ENCODE data around the gene RAB40C.

Gene RAB40C

DNA sequence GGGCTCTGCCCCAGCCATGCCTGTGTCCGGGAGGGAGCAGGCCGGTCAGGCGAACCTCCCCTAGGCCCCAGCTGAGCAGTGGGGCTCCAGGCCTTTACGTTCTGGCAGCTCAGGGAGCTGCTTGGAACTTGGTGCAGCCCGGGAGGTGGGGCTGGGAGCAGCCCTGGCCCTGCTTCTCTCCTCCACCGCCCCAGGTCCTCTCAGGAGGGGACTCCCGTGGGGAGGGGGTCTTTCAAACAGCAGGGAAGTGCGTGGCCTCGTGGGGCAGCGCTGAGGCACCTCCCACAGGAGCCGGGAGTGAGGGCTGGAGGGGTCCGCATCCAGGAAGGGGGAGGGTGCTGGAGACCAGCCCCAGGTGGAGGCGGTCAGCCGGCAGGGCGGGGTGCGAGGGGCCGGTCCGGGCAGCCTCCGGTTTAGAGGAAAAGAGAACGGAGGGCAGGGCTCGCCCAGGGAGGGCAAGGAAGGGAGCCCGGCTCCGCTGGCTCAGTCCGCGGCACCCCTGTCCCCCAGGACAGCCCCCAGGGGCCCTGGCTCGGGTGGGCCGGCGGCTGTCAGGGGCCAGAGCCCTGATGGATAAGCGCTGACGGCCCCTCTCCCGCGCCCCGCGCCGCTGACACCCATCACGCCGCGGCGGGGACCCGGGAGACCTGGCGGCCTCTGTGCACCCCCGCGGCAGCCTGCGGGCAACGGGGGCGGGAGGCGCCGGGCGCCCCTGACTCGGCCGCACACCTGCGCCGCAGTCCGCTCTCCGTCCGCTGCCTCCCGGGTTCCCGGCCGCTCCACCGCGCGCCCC lies 30.3 kb upstream of the RAB40C start:
- DNase-seq: no peak

DNA sequence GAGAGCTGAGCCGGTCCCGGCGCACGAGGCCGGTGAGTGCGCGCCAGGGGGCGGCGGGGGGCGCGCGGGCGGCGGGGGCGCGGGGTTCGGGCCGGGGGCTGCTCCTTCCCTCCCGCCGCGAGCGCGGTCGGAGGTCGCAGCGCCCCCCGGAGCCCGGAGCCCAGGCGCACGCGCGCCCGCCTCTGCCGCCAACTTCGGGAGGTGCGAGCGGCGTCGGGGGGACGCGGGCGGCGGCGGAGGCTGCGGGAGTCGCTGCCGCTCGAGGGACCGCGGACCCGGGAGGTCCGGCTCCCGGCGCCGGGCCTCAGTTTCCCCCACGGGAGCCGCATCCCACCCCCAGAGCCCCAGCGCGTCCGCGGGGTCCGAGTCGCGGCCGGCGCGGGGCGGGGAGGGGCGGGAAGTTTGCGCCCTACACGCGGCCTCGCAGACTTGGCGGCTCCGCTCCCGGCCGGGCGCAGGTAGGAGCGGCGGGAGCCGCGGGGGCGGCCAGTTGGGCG lies 29.6 kb upstream of the RAB40C start, which contains the start of gene PRR35:
Gene PRR35 (plus strand): TSS at position 191 of the 497 bp plus-strand sequence. CDS start 2,901 bp downstream, outside the sequence.
- no peak for DNase-seq

DNA sequence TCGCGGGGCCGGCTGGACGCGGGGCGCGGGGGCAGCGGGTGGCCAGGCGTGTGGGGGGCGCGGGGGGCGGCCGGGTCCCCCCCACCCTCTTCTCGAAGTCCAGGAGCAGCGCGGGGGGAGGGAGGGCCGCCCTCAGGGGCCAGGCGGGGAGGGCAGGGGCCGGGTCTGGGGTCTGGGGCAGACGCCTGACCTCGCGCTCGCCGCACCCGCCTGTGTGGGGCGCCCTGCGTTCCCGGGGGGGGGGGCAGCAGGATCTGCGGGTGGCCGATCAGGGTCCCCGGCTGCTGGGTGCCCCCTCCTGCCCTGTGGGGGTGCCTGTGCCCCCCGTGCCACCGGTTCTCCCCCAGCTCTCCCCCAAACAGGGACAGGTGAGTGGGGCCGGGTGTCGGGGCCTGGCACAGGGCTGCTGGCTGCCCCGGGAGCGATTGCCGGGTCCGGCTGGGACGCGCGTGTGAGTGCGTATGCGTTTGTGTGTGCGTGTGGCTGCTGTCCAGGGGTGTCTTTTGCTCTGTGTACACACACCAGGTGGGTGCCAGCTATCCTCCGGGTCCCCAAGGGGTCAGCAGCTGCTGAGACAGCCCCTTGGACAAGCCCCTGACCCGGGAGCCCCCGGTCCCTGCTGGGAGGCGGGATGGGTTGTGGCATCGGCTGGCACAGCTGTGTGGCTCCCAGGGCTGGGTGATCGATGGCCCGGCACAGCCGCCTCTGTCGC lies 29.0 kb upstream of the RAB40C start:
- DNase-seq: no peak

DNA sequence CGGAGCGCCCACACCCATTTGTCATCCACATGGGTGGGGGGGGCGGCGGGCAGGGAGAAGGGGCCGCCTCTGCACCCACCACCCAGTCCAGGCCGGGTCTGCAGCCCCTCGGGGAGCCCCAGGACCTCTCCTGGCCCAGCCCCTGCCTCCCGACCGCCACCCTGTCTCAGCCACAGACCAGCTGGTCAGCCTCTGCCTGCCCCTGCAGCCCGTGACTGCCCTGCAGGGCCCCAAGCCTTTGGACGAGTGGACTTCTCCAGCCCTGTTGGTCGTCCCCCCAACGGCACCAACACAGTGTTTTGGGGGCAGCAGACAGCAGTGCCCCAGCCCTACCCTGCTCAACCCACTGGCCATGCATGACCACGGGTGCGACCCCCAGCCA lies 28.5 kb upstream of the RAB40C start:
- DNase-seq: no peak

DNA sequence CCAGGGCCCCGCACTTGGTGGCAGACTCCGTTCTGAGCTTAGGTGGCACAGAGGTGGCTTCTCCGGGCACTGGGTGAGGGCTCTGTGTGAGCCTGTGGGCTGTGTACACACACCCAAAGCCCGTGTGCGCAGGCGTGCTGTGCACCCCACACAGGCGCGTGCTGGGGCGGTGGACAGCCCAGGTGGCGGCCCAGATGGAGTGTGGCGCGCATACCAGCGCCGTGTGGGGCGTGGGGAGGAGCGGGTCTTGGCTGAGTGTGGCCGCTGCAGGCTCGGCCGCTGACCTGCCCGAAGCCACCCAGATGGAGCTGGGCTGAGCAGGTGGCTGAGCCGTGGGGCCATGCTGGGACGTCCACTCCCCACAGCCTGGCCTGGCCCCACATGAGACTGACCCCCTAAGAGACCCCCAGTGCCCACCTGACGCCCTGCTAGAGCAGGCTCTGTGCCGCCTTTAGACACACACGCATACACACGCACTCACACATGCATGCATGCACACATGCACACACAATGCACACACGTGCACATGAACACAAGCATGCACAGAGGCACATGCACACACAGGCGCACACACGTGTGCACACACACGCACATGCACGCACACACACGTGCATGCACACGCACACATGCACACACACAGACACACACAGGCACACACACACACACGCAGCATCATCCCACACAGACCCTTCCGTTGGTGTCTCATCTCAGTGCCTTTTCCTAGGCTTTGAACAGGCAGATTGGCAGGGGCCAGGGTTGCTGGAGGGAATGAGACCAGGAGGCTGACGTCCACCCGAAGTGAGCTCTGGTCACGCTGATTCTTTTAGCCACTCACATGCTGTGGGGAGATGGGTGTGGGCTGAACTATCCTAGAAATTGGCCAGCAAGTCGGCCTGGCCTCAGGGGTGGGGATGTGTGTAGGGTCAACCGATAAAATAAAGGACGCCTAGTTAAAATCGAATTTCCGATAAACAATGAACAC lies 27.6 kb upstream of the RAB40C start:
- DNase-seq: no peak

DNA sequence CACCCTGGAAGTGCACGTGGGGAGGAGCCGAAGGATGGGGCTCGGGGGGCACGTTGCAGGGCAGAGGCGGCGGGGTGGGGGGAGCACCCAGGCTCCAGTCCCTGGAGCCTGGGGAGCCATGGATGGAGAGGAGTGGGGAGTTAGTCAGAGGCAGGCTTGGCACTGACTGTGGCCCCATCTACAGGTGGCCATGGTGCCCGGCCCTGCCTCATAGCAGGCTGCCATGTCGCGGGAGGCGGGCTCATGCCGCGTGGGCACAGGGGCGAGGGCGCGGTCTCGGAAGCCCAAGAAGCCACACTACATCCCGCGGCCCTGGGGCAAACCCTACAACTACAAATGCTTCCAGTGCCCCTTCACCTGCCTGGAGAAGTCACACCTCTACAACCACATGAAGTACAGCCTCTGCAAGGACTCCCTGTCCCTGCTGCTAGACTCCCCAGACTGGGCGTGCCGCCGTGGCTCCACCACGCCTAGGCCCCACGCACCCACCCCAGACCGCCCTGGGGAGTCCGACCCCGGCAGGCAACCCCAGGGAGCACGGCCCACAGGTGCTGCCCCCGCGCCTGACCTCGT lies 26.7 kb upstream of the RAB40C start:
- no peak for DNase-seq

DNA sequence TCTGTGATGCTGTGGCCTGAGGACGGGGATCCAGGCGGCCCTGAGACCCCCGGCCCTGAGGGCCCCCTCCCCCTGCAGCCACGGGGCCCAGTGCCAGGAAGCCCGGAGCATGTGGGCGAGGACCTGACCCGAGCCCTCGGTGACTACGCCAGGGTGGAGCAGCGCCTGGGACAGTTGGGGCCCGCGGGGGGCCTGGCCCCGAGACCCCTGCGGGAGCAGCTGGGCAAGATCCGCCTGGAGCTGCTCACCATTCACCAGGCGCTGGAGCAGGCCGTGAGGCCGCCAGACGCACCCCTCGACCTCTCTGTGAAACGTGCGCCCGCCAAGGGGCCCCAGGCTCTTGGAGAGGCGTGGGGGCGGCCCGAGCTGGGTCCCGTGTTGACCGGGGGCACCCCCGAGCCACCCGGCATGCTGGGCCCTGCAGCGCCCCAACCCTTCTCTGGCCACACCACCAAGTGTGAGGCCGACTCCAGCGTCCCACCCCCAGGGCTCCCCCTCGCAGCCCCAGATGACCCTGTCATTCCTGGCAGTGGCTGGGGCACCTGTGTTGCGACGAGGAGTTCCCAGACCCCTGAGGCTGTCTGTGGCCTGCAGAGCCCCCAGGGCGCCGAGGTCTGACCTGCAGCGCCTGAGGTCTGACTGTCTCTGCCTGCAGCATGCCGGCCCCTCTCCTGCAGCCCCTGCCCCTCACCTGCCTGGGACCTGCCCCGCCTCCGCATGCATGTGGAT lies 25.0 kb upstream of the RAB40C start:
- DNase-seq: no peak

DNA sequence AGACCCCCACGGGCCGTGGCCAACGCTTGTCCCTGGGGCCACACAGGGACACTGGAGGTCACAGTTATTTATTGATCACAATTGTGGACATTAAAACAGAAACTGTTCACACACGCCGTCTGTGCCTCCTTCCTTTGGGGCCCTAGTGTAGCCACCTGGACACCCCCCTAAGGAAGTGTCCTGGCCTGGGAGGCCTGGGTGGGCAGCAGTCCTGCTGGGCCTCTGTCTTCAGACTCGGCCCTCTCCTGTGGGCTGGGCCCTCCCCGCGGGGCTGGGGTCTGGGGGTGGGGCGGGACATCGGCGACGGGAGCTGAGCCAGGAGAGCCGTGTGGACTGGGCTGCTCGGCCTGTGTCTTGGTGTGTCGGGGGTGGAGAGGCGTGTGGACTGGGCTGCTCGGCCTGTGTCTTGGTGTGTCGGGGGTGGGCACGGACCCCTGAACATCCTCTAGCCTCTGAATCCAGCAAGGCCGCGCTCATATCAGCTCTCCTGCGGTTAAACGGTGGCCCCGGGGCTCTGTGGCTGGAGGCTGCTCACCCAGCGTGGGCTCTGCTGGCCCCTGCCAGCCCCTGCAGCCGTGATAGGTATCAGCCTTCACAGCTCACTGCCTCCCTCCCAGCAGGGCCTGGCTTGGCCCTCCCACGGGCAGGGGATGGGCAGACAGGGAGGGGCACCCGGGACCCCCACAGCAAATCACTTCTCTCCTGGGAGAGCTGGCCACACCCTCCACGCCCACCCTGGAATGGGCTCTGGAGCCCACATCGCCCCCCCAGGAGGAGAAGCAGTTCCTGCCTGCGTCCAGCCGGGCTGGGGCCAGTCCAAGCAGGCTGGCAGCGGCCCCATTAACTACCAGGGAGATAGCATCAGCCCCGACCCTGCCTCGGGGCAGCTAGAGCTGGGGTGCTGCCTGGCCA lies 24.2 kb upstream of the RAB40C start:
- DNase-seq: no peak

DNA sequence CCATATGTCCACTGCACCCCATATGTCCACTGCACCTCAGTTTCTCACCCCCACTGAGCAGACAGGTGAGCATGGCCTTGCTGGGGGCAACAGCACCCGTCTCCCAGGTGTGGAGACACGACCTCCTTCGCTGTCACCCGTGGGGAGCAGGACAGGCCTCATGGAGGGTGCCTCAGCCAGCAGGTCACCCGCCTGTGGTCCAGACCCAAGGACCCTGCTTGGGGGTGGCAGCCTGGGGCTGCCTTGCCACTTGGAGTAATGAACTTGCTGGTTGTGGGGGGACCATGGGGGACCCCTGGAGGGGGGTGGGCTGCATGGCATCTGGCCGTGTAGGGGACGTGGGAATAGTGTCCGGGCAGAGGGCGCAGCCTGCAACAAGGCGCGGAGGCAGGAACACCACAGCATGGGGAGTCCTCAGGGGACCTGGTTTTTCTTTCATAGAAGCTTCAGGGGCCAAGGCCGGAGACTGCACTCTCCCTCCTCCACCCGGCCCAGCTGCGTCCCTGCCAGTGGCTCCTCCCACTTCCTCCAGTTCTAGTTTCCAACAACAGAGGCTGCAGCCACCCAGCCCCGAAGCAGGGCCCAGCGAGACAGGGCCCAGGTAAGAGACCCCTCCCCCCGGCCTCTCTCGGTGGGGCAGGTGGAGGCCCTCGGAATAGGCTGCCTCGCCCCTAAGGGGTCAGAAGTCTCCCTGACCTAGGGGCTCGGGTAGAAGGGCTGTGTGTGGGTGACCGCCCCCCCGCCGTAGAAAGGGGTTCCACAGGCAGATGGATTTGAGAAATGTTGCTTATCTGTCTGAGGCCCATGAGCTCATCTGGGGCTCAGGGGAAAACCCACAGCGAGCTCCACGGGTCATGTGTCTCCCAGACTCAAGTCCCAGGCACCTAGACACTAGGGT lies 23.1 kb upstream of the RAB40C start, which contains the start of gene NHLRC4:
Gene NHLRC4 (plus strand): TSS at position 531 of the 898 bp plus-strand sequence. CDS start 1,043 bp downstream, outside the sequence.
- peak; percentile 12 for DNase-seq

DNA sequence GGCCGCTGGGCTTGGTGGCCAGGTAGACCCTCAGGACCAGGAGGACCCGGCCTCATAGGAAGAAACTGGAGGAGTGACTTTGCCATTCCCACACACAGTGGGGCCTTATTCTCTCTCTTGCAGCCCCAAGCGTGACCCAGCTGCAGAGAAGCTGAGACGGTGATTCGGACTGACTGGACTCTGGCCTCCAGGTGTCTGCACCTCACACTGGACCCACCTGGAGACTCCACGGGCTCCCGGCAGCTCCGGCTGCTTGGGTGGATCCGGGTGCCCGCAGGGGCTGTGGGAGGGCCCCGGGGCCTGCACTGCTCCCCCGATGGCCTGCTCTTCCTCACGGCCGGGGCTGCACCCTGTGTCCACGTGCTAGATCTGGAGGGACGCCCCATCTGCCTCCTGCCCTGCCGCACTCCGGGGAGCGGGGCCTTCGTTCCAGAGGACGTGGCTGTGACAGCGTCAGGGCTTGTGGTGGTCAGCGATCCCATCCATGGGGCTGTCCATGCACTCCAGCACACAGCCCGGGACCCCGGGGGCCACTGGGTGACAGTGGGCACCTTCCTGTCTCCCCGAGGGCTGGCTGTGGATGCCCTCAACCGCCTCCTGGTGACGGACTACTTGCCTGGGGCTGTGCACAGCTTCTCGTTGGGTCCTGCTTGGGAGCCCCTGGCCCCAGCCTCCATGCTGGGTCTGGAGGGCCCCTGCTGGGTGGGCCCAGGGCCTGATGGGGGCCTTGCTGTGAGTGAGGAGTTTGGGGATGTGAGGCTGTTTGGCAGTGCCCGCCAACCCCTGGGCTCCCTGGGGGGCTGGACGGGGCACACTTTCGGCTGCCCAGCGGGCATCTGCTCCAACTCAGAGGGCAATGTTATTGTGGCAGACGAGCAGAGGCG lies 22.3 kb upstream of the RAB40C start:
- DNase-seq: no peak

DNA sequence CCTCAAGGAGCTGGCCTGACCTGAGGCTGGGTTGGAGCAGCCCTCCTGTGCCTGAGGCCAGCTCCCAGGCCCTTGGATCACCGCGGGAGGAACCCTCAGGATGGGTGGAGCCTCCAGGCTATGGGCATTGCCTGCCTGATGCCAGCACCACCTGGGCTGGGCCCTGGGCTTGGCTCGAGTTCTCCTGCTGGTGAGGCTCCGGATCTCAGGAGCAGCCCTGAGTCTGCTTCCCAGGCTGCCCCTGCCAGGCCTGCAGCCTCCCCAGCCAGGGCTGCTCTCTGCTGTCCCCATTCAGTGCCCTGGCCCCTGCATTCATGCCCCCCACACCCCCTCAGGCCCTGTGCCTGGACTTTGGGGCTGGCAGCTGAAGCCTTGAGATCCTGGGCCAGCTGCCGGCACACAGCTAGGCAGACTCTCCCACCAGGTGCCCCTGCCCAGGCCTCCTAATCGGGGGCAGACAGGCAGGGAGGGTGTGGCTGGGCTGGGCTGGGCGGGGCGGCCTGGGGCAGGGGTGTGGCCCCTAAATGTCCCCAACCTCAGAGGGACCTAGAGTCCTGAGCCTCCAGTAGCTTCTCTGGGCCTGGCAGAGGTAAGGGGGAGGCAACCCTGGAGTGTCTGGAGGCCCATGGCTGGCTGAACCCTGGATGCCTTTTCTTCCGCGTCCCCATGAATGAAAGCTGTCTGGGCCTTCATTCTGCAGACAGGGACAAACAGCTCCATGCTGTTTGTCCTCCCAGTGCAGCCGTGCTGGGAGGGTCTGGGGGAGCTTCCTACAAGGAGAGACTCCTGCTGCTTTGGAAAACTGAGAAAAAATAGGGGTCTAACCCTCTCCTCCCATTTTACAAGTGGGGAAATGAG lies 21.2 kb upstream of the RAB40C start:
- DNase-seq: no peak

DNA sequence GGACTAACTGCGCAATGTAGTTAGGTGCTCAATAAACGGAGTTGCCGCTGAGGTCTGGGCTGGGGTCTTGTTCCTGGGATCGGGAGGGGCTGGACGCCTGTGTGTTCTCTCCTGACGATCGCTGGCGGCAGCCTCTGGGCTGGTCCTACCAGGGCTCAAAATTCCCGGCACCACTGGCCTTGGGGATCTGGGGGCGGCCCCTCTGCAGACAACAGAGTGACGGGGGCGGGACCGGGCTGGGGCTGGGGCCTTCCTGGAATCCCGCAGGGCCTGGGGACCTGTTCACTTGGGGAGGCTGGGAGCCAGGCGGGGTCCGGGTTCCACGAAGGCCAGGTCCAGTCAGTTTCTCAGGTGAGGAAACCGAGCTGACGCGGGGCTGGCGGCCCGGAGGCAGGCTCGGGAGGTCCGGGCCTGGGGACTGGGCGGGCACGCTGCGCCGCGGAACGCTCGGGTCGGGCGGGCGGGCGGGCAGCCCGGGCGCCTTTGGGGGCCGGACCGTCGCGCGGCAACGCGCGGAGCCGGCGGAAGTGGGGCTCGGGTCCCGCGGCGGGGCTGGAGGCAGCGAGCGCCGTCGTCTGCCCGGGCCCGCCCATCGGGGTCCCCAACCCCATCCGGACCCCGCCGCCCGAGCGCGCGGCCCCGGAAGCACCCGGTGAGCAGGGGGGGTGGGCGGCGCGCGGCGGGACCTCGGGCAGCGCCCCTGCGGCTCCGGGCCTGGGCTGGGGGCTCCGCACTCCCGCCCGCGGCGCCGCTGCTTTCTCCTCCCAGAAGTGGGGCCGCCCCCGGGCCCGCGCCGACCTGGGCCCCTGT lies 20.2 kb upstream of the RAB40C start, which contains the start of gene PIGQ:
Gene PIGQ (plus strand): TSS at position 524 of the 810 bp plus-strand sequence. CDS start 4,107 bp downstream, outside the sequence.
- peak; percentile 28 for DNase-seq

DNA sequence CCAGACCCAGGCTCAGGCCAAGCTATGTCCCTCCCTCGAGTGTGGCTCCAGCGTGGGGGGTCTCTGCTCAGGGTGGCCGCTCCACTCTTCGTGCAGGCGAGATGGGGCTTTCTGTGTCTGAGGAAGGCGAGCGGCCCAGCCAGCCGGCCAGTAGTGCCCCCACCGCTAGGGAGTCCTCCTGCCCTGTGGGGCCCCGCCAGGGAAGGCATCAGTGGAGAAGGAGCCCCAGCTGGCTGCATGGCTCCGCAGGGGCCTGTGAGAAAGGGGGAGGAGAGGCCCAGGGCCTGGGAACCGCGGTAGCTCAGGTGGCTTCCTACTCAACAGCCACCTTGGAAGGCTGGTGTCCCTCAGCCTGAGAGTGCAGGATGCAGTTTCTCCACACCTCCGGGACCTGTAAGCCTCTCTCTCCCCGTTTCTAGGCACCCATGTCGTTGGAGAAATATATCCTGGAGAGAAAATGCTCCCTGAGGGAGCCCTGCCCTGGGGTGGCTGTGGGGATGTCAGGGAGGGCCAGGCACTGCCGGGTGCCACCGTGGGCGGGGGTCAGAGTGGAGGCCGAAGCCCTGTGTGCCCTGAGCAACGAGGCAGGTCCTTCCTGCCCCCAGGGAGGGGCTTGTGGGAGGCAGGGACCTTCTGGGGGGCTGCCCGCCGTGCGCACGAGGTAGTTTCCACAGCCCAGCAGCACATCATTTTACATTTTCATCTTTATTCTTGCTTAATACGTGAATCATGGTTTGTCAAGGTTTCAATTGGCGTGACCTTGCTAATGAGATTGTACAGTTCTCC lies 16.8 kb upstream of the RAB40C start:
- DNase-seq: no peak

DNA sequence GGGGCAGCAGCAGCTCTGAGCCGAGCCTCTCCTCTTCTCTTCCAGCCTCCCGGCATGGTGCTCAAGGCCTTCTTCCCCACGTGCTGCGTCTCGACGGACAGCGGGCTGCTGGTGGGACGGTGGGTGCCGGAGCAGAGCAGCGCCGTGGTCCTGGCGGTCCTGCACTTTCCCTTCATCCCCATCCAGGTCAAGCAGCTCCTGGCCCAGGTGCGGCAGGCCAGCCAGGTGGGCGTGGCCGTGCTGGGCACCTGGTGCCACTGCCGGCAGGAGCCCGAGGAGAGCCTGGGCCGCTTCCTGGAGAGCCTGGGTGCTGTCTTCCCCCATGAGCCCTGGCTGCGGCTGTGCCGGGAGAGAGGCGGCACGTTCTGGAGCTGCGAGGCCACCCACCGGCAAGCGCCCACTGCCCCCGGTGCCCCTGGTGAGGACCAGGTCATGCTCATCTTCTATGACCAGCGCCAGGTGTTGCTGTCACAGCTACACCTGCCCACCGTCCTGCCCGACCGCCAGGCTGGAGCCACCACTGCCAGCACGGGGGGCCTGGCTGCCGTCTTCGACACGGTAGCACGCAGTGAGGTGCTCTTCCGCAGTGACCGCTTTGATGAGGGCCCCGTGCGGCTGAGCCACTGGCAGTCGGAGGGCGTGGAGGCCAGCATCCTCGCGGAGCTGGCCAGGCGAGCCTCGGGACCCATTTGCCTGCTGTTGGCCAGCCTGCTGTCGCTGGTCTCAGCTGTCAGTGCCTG lies 15.7 kb upstream of the RAB40C start:
- DNase-seq: no peak
